H1 (cell line): Measurements from ENCODE around the gene ZNF91. TPM values are rescaled to one million over a fixed set of nuclear protein-coding genes. Genes with fewer than 3 reads are reported as not detected.

Experiments used
- CTCF ChIA-PET: fragments of 300-600 bp; sonication (Branson Sonifier 250); formaldehyde crosslinking; loops from one replicate; lab custom pipeline; 2021; ENCODE audit not compliant: partially characterized antibody; lab: Charles Lee
- POLR2A ChIA-PET: fragments of 300-600 bp; sonication (Branson Sonifier 250); formaldehyde crosslinking; loops from one replicate; lab custom pipeline; 2021; ENCODE audit warnings: inconsistent platforms; ENCODE audit not compliant: partially characterized antibody; lab: Charles Lee
- DNase-seq, 2 experiments: peaks; one replicate each; pipeline versions ENCODE4 v3.0.0 to v3.0.0-alpha.2; 2010 to 2022; ENCODE audit warnings: low spot score in 2 of 2, low read depth in 1 of 2, mixed read lengths in 1 of 2
- FAIRE-seq: peaks from 2 replicates; lab custom pipeline; 2011; peaks lifted over from hg19 to GRCh38; lab: Jason Lieb, UNC
- H2AFZ ChIP-seq: 2 replicates; pipeline ENCODE4 v1.8.1; 2012; ENCODE audit warnings: low read length, inconsistent platforms
- H2AK5ac ChIP-seq: 2 replicates; pipeline ENCODE4 v1.6.1; 2013; ENCODE audit warnings: low read depth, low read length
- H2BK120ac ChIP-seq: replicated peaks from 2 replicates; pipeline ENCODE3; 2013; ENCODE audit warnings: low read depth, low read length, inconsistent platforms
- H2BK12ac ChIP-seq: 2 replicates; pipeline ENCODE4 v1.6.1; 2013; ENCODE audit warnings: low read depth, low read length
- H2BK15ac ChIP-seq: 2 replicates; pipeline ENCODE4 v1.6.1; 2013; ENCODE audit warnings: low read length
- H2BK20ac ChIP-seq: 2 replicates; pipeline ENCODE4 v1.6.1; 2013; ENCODE audit warnings: low read length
- H2BK5ac ChIP-seq: 2 replicates; pipeline ENCODE4 v1.6.1; 2013; ENCODE audit warnings: low read depth, low read length
- H3K14ac ChIP-seq: 2 replicates; pipeline ENCODE4 v1.6.1; 2013; ENCODE audit warnings: inconsistent platforms; ENCODE audit not compliant: insufficient read length
- H3K18ac ChIP-seq: 2 replicates; pipeline ENCODE4 v1.6.1; 2013; ENCODE audit warnings: low read length; ENCODE audit errors: extremely low read depth
- H3K23ac ChIP-seq: 2 replicates; pipeline ENCODE4 v1.6.1; 2013; ENCODE audit warnings: inconsistent platforms; ENCODE audit not compliant: insufficient read length
- H3K23me2 ChIP-seq: 2 replicates; pipeline ENCODE4 v1.6.1; 2013; ENCODE audit warnings: low read depth, low read length
- H3K27ac ChIP-seq: 2 replicates; pipeline ENCODE4 v1.6.1; 2011; ENCODE audit warnings: low read depth, low read length, inconsistent platforms
- H3K27me3 ChIP-seq, 4 experiments: replicated peaks in 1 of 4; 1 replicate in 1 of 4; 2 replicates in 3 of 4; pipeline versions ENCODE4 v1.6.1 to v1.8.1; 2011 to 2013; ENCODE audit warnings: low read length in 3 of 4, mild to moderate bottlenecking in 3 of 4, inconsistent platforms in 2 of 4, mixed read lengths in 2 of 4, moderate library complexity in 1 of 4; ENCODE audit not compliant: control insufficient read depth in 3 of 4, insufficient read depth in 3 of 4; ENCODE audit errors: extremely low read depth in 1 of 4
- H3K36me3 ChIP-seq, 4 experiments: 2 replicates each; pipeline versions ENCODE4 v1.6.1 to v1.8.1; 2011 to 2013; ENCODE audit warnings: mild to moderate bottlenecking in 4 of 4, low read length in 3 of 4, moderate library complexity in 2 of 4, control low read depth in 1 of 4, inconsistent platforms in 1 of 4; ENCODE audit not compliant: insufficient read depth in 4 of 4, control insufficient read depth in 2 of 4
- H3K4ac ChIP-seq: replicated peaks from 2 replicates; pipeline ENCODE3; 2013; ENCODE audit warnings: low read length, low read depth, mixed read lengths, inconsistent platforms; ENCODE audit not compliant: insufficient read length
- H3K4me1 ChIP-seq, 4 experiments: replicated peaks in 1 of 4; 1 replicate in 1 of 4; 2 replicates in 3 of 4; pipeline versions ENCODE4 v1.6.1 to v1.8.1; 2011 to 2013; ENCODE audit warnings: low read length in 3 of 4, inconsistent platforms in 2 of 4, mixed read lengths in 1 of 4; ENCODE audit not compliant: insufficient read depth in 4 of 4, control insufficient read depth in 3 of 4
- H3K4me2 ChIP-seq, 2 experiments: 2 replicates each; pipeline versions ENCODE4 v1.6.1 to v1.8.1; 2011 to 2013; ENCODE audit warnings: low read depth in 2 of 2, low read length in 2 of 2, control low read depth in 1 of 2, inconsistent platforms in 1 of 2, mild to moderate bottlenecking in 1 of 2; ENCODE audit not compliant: insufficient read depth in 1 of 2
- H3K4me3 ChIP-seq, 4 experiments: fragments of 200-600, 300-600 bp in 1 of 4; sonication (generic), shearing (Covaris generic), sonication (Bioruptor Twin) in 1 of 4; 2 replicates each; pipeline versions ENCODE4 v1.5.1 to v1.8.1; 2011 to 2016; ENCODE audit warnings: low read length in 4 of 4, low read depth in 3 of 4, control low read depth in 2 of 4, inconsistent platforms in 2 of 4, mild to moderate bottlenecking in 2 of 4, mixed read lengths in 1 of 4, moderate library complexity in 1 of 4; ENCODE audit not compliant: insufficient read depth in 2 of 4; ENCODE audit errors: extremely low read depth in 1 of 4
- H3K56ac ChIP-seq: replicated peaks from 2 replicates; pipeline ENCODE3; 2013; ENCODE audit warnings: low read depth, mild to moderate bottlenecking, mixed read lengths, low read length, inconsistent platforms; ENCODE audit not compliant: insufficient read length
- H3K79me1 ChIP-seq: 2 replicates; pipeline ENCODE4 v1.6.1; 2013; ENCODE audit warnings: low read depth, low read length, control low read depth
- H3K79me2 ChIP-seq, 2 experiments: 2 replicates each; pipeline versions ENCODE4 v1.6.1 to v1.8.1; 2012 to 2013; ENCODE audit warnings: low read length in 2 of 2, mild to moderate bottlenecking in 2 of 2, inconsistent platforms in 1 of 2; ENCODE audit not compliant: insufficient read depth in 2 of 2, control insufficient read depth in 1 of 2
- H3K9ac ChIP-seq, 4 experiments: replicated peaks in 1 of 4; 1 replicate in 1 of 4; 2 replicates in 3 of 4; pipeline versions ENCODE4 v1.6.1 to v1.8.1; 2011 to 2013; ENCODE audit warnings: low read depth in 3 of 4, low read length in 3 of 4, control low read depth in 2 of 4, mild to moderate bottlenecking in 2 of 4, moderate library complexity in 2 of 4, inconsistent platforms in 1 of 4; ENCODE audit errors: extremely low read depth in 1 of 4
- H3K9me3 ChIP-seq, 2 experiments: 2 replicates each; pipeline versions ENCODE4 v1.6.1 to v1.8.1; 2012 to 2013; ENCODE audit warnings: mild to moderate bottlenecking in 2 of 2, moderate library complexity in 2 of 2, control low read depth in 1 of 2, inconsistent platforms in 1 of 2, low read depth in 1 of 2, low read length in 1 of 2, mixed read lengths in 1 of 2; ENCODE audit not compliant: insufficient read depth in 2 of 2
- H4K20me1 ChIP-seq, 2 experiments: replicated peaks in 1 of 2; 2 replicates each; pipeline versions ENCODE3 to v1.8.1; 2011 to 2013; ENCODE audit warnings: inconsistent platforms in 2 of 2, low read length in 2 of 2, mild to moderate bottlenecking in 1 of 2; ENCODE audit not compliant: insufficient read depth in 2 of 2, control insufficient read depth in 1 of 2
- H4K5ac ChIP-seq: 2 replicates; pipeline ENCODE4 v1.6.1; 2013; ENCODE audit warnings: low read length, low read depth, mixed read lengths, inconsistent platforms; ENCODE audit not compliant: insufficient read length
- H4K8ac ChIP-seq: 2 replicates; pipeline ENCODE4 v1.8.0; 2013; ENCODE audit warnings: mild to moderate bottlenecking, moderate library complexity, low read length, inconsistent platforms; ENCODE audit not compliant: insufficient read depth; ENCODE audit errors: extremely low read depth
- H4K91ac ChIP-seq: replicated peaks from 2 replicates; pipeline ENCODE3; 2013; ENCODE audit warnings: low read length, mixed read lengths, inconsistent platforms; ENCODE audit not compliant: insufficient read length
- CREB1 ChIP-seq: IDR thresholded peaks from 2 replicates; pipeline ENCODE4 v1.6.1; 2012; ENCODE audit warnings: inconsistent platforms
- GTF2F1 ChIP-seq: IDR thresholded peaks from 2 replicates; pipeline ENCODE4 v1.6.1; 2012; ENCODE audit warnings: low read depth, low read length, improper control_type of control experiment, borderline replicate concordance
- KDM1A ChIP-seq: fragments of 200-600, 300-600 bp; sonication (generic); IDR thresholded peaks from 2 replicates; pipeline ENCODE4 v1.7.1; 2016; ENCODE audit warnings: mild to moderate bottlenecking, low read length, borderline replicate concordance
- KDM5A ChIP-seq: fragments of 200-600 bp; IDR thresholded peaks from 2 replicates; pipeline ENCODE4 v1.7.1; 2012; ENCODE audit warnings: mild to moderate bottlenecking, low read length, inconsistent platforms, mixed read lengths
- TBP ChIP-seq: IDR thresholded peaks from 2 replicates; pipeline ENCODE4 v1.6.1; 2011; ENCODE audit warnings: low read depth, low read length, improper control_type of control experiment
- WGBS, 2 experiments: shearing (Covaris generic) in 1 of 2; methylation state at CpG; one replicate each; pipeline versions ENCODE4 v1.1.6 to v1.1.7; 2013 to 2015; ENCODE audit warnings: low lambda C conversion rate in 2 of 2, mixed read lengths in 2 of 2, inconsistent platforms in 1 of 2, low coverage in 1 of 2, missing lambda C conversion rate in 1 of 2; ENCODE audit not compliant: insufficient replicate concordance in 2 of 2, insufficient coverage in 1 of 2, insufficient read length in 1 of 2; ENCODE audit errors: extremely low coverage in 1 of 2, missing lambda C conversion rate in 1 of 2; 5-methylcytosine and 5-hydroxymethylcytosine counted together
- polyA plus RNA-seq, 7 experiments: library from polyadenylated mRNA; depleted of rRNA in 3 of 7; stranded (reverse) in 5 of 7; unstranded in 2 of 7; fragments of >200 nt in 5 of 7; fragments of 200-250 nt in 2 of 7; gene quantifications; 1 replicate in 5 of 7; 2 replicates in 1 of 7; 4 replicates in 1 of 7; pipeline versions ENCODE4 v1.2.1 to v1.2.3, GENCODE V29; 2011 to 2013; ENCODE audit warnings: missing spikeins in 2 of 7, mixed read lengths in 2 of 7
- total RNA-seq: library from RNA; stranded (reverse); fragmentation: NEBNext Ultra II Directional; extraction: Animal tissue kit (Norgen Biotek cat#: 25700); gene quantifications from 2 replicates; pipeline ENCODE4 v1.2.1, GENCODE V29; 2021
- TF ChIP-seq, protein P1 (sequence below): IDR thresholded peaks from 2 replicates; pipeline ENCODE4 v1.6.1; 2012; ENCODE audit warnings: low read length, inconsistent platforms
- TF ChIP-seq, protein P2 (sequence below): IDR thresholded peaks from 2 replicates; pipeline ENCODE4 v1.6.1; 2012; ENCODE audit warnings: inconsistent platforms

Gene ZNF91
- total and polyA plus RNA-seq, 2 of the 8 experiments (the other 6 are each of a cell fraction or from before 2014, with no cell fraction given) = 16.5 to 35.1 TPM

DNA sequence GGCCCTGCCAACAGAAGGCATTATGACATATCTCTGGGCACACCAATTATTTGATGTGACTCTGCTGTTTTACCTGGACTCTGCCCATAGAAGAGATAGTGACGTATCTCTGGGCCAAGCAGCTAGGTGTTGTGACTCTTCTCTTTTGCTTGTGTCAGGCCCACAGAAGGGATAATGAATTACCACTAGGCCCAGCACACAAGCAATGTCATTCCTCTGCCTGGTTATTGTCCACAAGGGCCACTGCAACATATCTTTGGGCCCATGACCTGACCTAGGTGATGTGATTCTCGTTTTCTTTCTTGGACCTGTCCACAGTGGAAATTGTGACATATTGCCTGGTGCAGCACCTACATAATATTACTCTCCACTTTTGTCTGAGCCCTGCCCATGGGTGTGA, 80.0 kb downstream of the ZNF91 start:
- Histone ChIP-seq H2BK12ac (no peak overlapping the region), H2BK5ac (no peak overlapping the region), H3K4ac (no peak overlapping the region), H3K4me2 (no peak overlapping the region), H3K4me3 (no peak overlapping the region), H3K27me3 (no peaks in the 10 kb centered on the region), H3K79me2 (no peaks in the 10 kb centered on the region), H3K56ac (no peak overlapping the region), H2AFZ (no peak overlapping the region), H3K36me3 (no peaks in the 10 kb centered on the region; a peak in 1 of 8 replicates), H4K5ac (no peak overlapping the region), H4K20me1 (no peaks in the 10 kb centered on the region)
- no peak for TF ChIP-seq KDM1A
- no peak for TF ChIP-seq TBP
- TF ChIP-seq, protein P1, sequence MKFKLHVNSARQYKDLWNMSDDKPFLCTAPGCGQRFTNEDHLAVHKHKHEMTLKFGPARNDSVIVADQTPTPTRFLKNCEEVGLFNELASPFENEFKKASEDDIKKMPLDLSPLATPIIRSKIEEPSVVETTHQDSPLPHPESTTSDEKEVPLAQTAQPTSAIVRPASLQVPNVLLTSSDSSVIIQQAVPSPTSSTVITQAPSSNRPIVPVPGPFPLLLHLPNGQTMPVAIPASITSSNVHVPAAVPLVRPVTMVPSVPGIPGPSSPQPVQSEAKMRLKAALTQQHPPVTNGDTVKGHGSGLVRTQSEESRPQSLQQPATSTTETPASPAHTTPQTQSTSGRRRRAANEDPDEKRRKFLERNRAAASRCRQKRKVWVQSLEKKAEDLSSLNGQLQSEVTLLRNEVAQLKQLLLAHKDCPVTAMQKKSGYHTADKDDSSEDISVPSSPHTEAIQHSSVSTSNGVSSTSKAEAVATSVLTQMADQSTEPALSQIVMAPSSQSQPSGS = no peak
- no peak for TF ChIP-seq KDM5A
- TF ChIP-seq, protein P2, sequence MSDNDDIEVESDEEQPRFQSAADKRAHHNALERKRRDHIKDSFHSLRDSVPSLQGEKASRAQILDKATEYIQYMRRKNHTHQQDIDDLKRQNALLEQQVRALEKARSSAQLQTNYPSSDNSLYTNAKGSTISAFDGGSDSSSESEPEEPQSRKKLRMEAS = no peak
- TF ChIP-seq GTF2F1 = no peak
- no peak for TF ChIP-seq CREB1
- TF ChIP-seq, all 59 proteins: peak for 0
- no peak for FAIRE-seq
- Histone ChIP-seq H2BK20ac (no peak overlapping the region), H2BK120ac (no peak overlapping the region), H3K18ac (no peak overlapping the region), H2BK15ac (no peak overlapping the region), H4K8ac (no peak overlapping the region), H3K9ac (no peak overlapping the region), H3K14ac (no peak overlapping the region), H3K23ac (no peak overlapping the region), H2AK5ac (no peak overlapping the region), H3K27ac (no peak overlapping the region), H4K91ac (no peak overlapping the region), H3K4me1 (no peaks in the 10 kb centered on the region), H3K79me1 (no peaks in the 10 kb centered on the region), H3K9me3 (peaks cover 40 to 82% of the 10 kb centered on the region in 2 experiments), H3K23me2 (no peaks in the 10 kb centered on the region)
- ChIA-PET CTCF (no interaction called here), POLR2A (no interaction called here)
- WGBS, 2 experiments = 77% methylated on average over 2 of the region's 2 CpGs; no CpG with 5 or more reads in 1 of the 2 experiments
- DNase-seq = no peak
